WTC11 (cell line): ENCODE results near the gene STXBP3.

Source experiments
- ATF2 ChIP-seq: sonication (generic); formaldehyde crosslinking; IDR thresholded peaks from 2 replicates; pipeline ENCODE4 v1.8.1; 2022; ENCODE audit warnings: low read depth, missing genetic modification reagents, borderline replicate concordance
- CTCF ChIP-seq: fragments of 200-600 bp; IDR thresholded peaks from 2 replicates; pipeline ENCODE4 v1.8.0; 2022; ENCODE audit warnings: antibody characterized with exemption
- NR1H2 ChIP-seq: sonication (generic); formaldehyde crosslinking; IDR thresholded peaks from 2 replicates; pipeline ENCODE4 v1.9.0; 2021; ENCODE audit warnings: mild to moderate bottlenecking, moderate library complexity, missing genetic modification reagents
- SMAD3 ChIP-seq: sonication (generic); formaldehyde crosslinking; IDR thresholded peaks from 2 replicates; pipeline ENCODE4 v1.8.0; 2022; ENCODE audit warnings: missing genetic modification reagents, mild to moderate bottlenecking, borderline replicate concordance
- ZNF219 ChIP-seq: sonication (generic); formaldehyde crosslinking; IDR thresholded peaks from 2 replicates; pipeline ENCODE4 v1.8.0; 2023; ENCODE audit warnings: missing genetic modification reagents, mild to moderate bottlenecking, borderline replicate concordance
- ZNF317 ChIP-seq: sonication (generic); formaldehyde crosslinking; IDR thresholded peaks from 2 replicates; pipeline ENCODE4 v1.8.1; 2023; ENCODE audit warnings: low read depth, mild to moderate bottlenecking, moderate library complexity, missing genetic modification reagents, borderline replicate concordance

- TF ChIP-seq ZNF317 (CRISPR knock-in tag) (no peak), ZNF219 (no peak), CTCF (no peak), NR1H2 (CRISPR knock-in tag) (no peak), ATF2 (CRISPR knock-in tag) (no peak), SMAD3 (no peak)
These were observed 101.0 kb downstream of the STXBP3 start for GRCh38 chr1:108847494-108847893.
